GM12878 (cell line): ENCODE measurements around the gene ASIC3. TPM values are rescaled to one million over a fixed set of nuclear protein-coding genes. Genes with fewer than 3 reads are reported as not detected.

ENCODE experiments used
- ATAC-seq: fragments of 200-7000 bp; cut with Tn5 transposase; 3 replicates; pipeline ENCODE4 v1.9.1; 2020; ENCODE audit warnings: mild to moderate bottlenecking, moderate library complexity
- BruUV-seq: library from RNA; stranded (reverse); fragments of 400-500 nt; replicated peaks from 2 replicates; lab custom pipeline; 2021; lab: Mats Ljungman, UMichigan
- CTCF ChIA-PET: fragments of 300-600 bp; sonication (Branson Sonifier 250); formaldehyde crosslinking; extraction: SDS; loops from one replicate; lab custom pipeline; 2021; ENCODE audit warnings: inconsistent platforms; lab: Yijun Ruan, JAX
- POLR2A ChIA-PET: fragments of 350-600 bp; formaldehyde crosslinking; extraction: SDS; loops from one replicate; lab custom pipeline; 2021; ENCODE audit warnings: inconsistent platforms; lab: Charles Lee
- RAD21 ChIA-PET: fragments of 300-600 bp; sonication (Branson Sonifier 250); formaldehyde crosslinking; loops from one replicate; lab custom pipeline; 2023; ENCODE audit warnings: antibody characterized with exemption; ENCODE audit not compliant: unreplicated experiment; lab: Charles Lee
- SMC1A ChIA-PET: fragments of 300-600 bp; sonication (Branson Sonifier 250); formaldehyde crosslinking; loops from one replicate; lab custom pipeline; 2023; ENCODE audit not compliant: unreplicated experiment, uncharacterized antibody; lab: Charles Lee
- DNase-seq: peaks from one replicate; pipeline ENCODE4 v3.0.0-alpha.2; 2011; ENCODE audit warnings: low read depth, low spot score
- FAIRE-seq: peaks from 3 replicates; lab custom pipeline; 2011; peaks lifted over from hg19 to GRCh38; lab: Jason Lieb, UNC
- H2AFZ ChIP-seq: 2 replicates; pipeline ENCODE4 v1.6.0; 2011; ENCODE audit warnings: low read depth, low read length, control low read depth; ENCODE audit not compliant: control insufficient read depth
- H3K27ac ChIP-seq: 2 replicates; pipeline ENCODE4 v1.5.1; 2011; ENCODE audit warnings: control low read depth; ENCODE audit not compliant: control insufficient read depth, insufficient read depth
- H3K27me3 ChIP-seq, 2 experiments: replicated peaks in 1 of 2; 2 replicates each; pipeline versions ENCODE4 v1.6.0 to v1.6.1; 2011; ENCODE audit warnings: low read length in 1 of 2; ENCODE audit not compliant: control insufficient read depth in 2 of 2, insufficient read depth in 2 of 2
- H3K36me3 ChIP-seq, 2 experiments: 2 replicates each; pipeline ENCODE4 v1.5.1; 2011; ENCODE audit warnings: low read length in 1 of 2; ENCODE audit not compliant: control insufficient read depth in 2 of 2, insufficient read depth in 2 of 2
- H3K4me1 ChIP-seq: 2 replicates; pipeline ENCODE4 v1.6.1; 2011; ENCODE audit warnings: mild to moderate bottlenecking, low read length, moderate library complexity, mixed read lengths; ENCODE audit not compliant: control insufficient read depth, insufficient read depth
- H3K4me2 ChIP-seq: 2 replicates; pipeline ENCODE4 v1.6.0; 2011; ENCODE audit warnings: control low read depth; ENCODE audit not compliant: control insufficient read depth, insufficient read depth
- H3K4me3 ChIP-seq: fragments of 200-600 bp; sonication (generic); 2 replicates; pipeline ENCODE4 v1.5.1; 2016
- H3K79me2 ChIP-seq: 2 replicates; pipeline ENCODE4 v1.6.0; 2011; ENCODE audit warnings: low read length; ENCODE audit not compliant: control insufficient read depth, insufficient read depth
- H3K9ac ChIP-seq: 2 replicates; pipeline ENCODE4 v1.8.0; 2011; ENCODE audit warnings: low read length, control low read depth, mixed read lengths; ENCODE audit not compliant: control insufficient read depth, insufficient read depth
- H3K9me3 ChIP-seq: replicated peaks from 3 replicates; pipeline ENCODE4 v1.5.1; 2011; ENCODE audit warnings: mild to moderate bottlenecking, low read length; ENCODE audit not compliant: control insufficient read depth, insufficient read depth
- H4K20me1 ChIP-seq: 2 replicates; pipeline ENCODE4 v1.6.0; 2011; ENCODE audit not compliant: control insufficient read depth, insufficient read depth
- BACH1 ChIP-seq: fragments of 450-650 bp; IDR thresholded peaks from 2 replicates; pipeline ENCODE4 v1.6.1; 2017; ENCODE audit warnings: mild to moderate bottlenecking, borderline replicate concordance
- BHLHE40 ChIP-seq, 2 experiments: fragments of 450-650 bp in 1 of 2; IDR thresholded peaks; 2 replicates each; pipeline ENCODE4 v1.6.1; 2011 to 2017; ENCODE audit warnings: low read depth in 2 of 2, borderline replicate concordance in 1 of 2, improper control_type of control experiment in 1 of 2, low read length in 1 of 2, mild to moderate bottlenecking in 1 of 2
- ETV6 ChIP-seq, 2 experiments: fragments of 450-650 bp in 1 of 2; IDR thresholded peaks in 1 of 2; conservative IDR thresholded peaks in 1 of 2; 2 replicates each; pipeline ENCODE4 v1.6.1; 2014; ENCODE audit warnings: antibody characterized with exemption in 1 of 2, borderline replicate concordance in 1 of 2, low read depth in 1 of 2, mild to moderate bottlenecking in 1 of 2, moderate library complexity in 1 of 2
- NFIC ChIP-seq: IDR thresholded peaks from 2 replicates; pipeline ENCODE4 v1.6.1; 2012; ENCODE audit warnings: low read depth, mild to moderate bottlenecking, inconsistent platforms, low read length, moderate library complexity
- PAX5 ChIP-seq: IDR thresholded peaks from 2 replicates; pipeline ENCODE4 v1.6.1; 2011; ENCODE audit warnings: low read depth, low read length, borderline replicate concordance
- RELB ChIP-seq: fragments of 450-650 bp; IDR thresholded peaks from 2 replicates; pipeline ENCODE4 v1.6.1; 2017; ENCODE audit warnings: low read depth, mild to moderate bottlenecking, moderate library complexity
- STAT3 ChIP-seq: IDR thresholded peaks from 2 replicates; pipeline ENCODE4 v1.6.1; 2011; ENCODE audit warnings: low read depth, low read length, improper control_type of control experiment
- TCF7 ChIP-seq: IDR thresholded peaks from 2 replicates; pipeline ENCODE4 v1.6.1; 2014; ENCODE audit warnings: antibody characterized with exemption, borderline replicate concordance
- WGBS: methylation state at CpG from one replicate; pipeline ENCODE4 v1.1.6; 2016; ENCODE audit warnings: low lambda C conversion rate; ENCODE audit not compliant: insufficient replicate concordance, insufficient coverage; ENCODE audit errors: missing lambda C conversion rate; 5-methylcytosine and 5-hydroxymethylcytosine counted together
- in situ Hi-C: fragments of 300-500 bp; cut with MboI; formaldehyde crosslinking; loops from 9 replicates; pipeline ENCODE4 v1.14.3; 2018; ENCODE audit warnings: mixed read lengths
- intact Hi-C: fragments of 100-400 bp; cut with micrococcal nuclease; formaldehyde crosslinking; loops from one replicate; pipeline ENCODE4 v1.14.2; 2022; ENCODE audit not compliant: unreplicated experiment
- polyA plus RNA-seq, 11 experiments: library from polyadenylated mRNA; depleted of rRNA in 4 of 11; unstranded in 6 of 11; stranded (reverse) in 5 of 11; fragments of >200 nt; fragmentation: Nextera tagmentation in 4 of 11; fragmentation: Illumina TruSeq in 1 of 11; extraction: Ambion mirVana in 4 of 11; extraction: Trizol in 1 of 11; gene quantifications; 1 replicate in 1 of 11; 2 replicates in 10 of 11; pipeline versions ENCODE4 v1.2.1 to v1.2.3, GENCODE V29; 2011 to 2016; ENCODE audit warnings: inconsistent platforms in 2 of 11, missing spikeins in 2 of 11, low read depth in 1 of 11
- total RNA-seq, 4 experiments: library from RNA; depleted of rRNA in 3 of 4; stranded (reverse); fragments of >200 nt in 3 of 4; fragmentation: Illumina TruSeq in 1 of 4; extraction: Trizol in 1 of 4; gene quantifications; 2 replicates each; pipeline versions ENCODE4 v1.2.1 to v1.2.3, GENCODE V29; 2013 to 2021
- TF ChIP-seq, protein P1 (sequence below): fragments of 450-650 bp; IDR thresholded peaks from 2 replicates; pipeline ENCODE4 v1.6.1; 2017; ENCODE audit warnings: antibody characterized with exemption, mild to moderate bottlenecking, moderate library complexity

ASIC3 gene
- total and polyA plus RNA-seq, 10 of the 15 experiments (the other 5 are each of a cell fraction or from before 2014, with no cell fraction given), result 0.07 to 1.0 (median 0.44) TPM; not detected in 4

- POLR2A ChIA-PET, result interaction anchor here (0.7 to 0.8 kb wide), 2 partner anchors 9 to 51 kb away, joined by 4 to 7 read pairs; partner anchors contain the start of gene FASTK
- peaks cover 0 to 2% of the 10 kb centered on the region in 2 experiments; a peak in 2 of 4 replicates for H3K36me3 ChIP-seq
- TF ChIP-seq BACH1 (no peak), STAT3 (no peak), PAX5 (no peak), TCF7 (no peak), BHLHE40 (IDR thresholded peaks at IDR 0.05; ENCODE audit: borderline replicate concordance in 1 of 2, low read depth in 2 of 2, low read length in 1 of 2) (no peak), ETV6 (conservative IDR thresholded peaks at IDR 0.05 in 1 of 2, IDR thresholded peaks at IDR 0.05 in 1 of 2; ENCODE audit: borderline replicate concordance in 1 of 2, low read depth in 1 of 2) (no peak), RELB (no peak), NFIC (no peak)
- TF ChIP-seq, protein P1, sequence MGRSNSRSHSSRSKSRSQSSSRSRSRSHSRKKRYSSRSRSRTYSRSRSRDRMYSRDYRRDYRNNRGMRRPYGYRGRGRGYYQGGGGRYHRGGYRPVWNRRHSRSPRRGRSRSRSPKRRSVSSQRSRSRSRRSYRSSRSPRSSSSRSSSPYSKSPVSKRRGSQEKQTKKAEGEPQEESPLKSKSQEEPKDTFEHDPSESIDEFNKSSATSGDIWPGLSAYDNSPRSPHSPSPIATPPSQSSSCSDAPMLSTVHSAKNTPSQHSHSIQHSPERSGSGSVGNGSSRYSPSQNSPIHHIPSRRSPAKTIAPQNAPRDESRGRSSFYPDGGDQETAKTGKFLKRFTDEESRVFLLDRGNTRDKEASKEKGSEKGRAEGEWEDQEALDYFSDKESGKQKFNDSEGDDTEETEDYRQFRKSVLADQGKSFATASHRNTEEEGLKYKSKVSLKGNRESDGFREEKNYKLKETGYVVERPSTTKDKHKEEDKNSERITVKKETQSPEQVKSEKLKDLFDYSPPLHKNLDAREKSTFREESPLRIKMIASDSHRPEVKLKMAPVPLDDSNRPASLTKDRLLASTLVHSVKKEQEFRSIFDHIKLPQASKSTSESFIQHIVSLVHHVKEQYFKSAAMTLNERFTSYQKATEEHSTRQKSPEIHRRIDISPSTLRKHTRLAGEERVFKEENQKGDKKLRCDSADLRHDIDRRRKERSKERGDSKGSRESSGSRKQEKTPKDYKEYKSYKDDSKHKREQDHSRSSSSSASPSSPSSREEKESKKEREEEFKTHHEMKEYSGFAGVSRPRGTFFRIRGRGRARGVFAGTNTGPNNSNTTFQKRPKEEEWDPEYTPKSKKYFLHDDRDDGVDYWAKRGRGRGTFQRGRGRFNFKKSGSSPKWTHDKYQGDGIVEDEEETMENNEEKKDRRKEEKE, result no peak
- H3K9me3 ChIP-seq, result no peaks in the 10 kb centered on the region
- SMC1A ChIA-PET, result no interaction called here
- H4K20me1 ChIP-seq, result no peaks in the 10 kb centered on the region; the same call in 1 of the 2 replicates
- intact Hi-C loops (loop anchor here (2.0 kb wide), 2 partner anchors 21 to 31 kb away; partner anchors contain the start of gene SLC4A2), in situ Hi-C loops (no loop called here)
- no peak for ATAC-seq
- peak overlapping the region; percentile 95; the same call in 1 of the 2 replicates for H3K4me2 ChIP-seq
- 91% methylated on average over 19 of the region's 22 CpGs for WGBS
- H3K4me1 ChIP-seq, result peaks cover 18% of the 10 kb centered on the region
- no peak for DNase-seq
- H2AFZ ChIP-seq, result no peak overlapping the region
- CTCF ChIA-PET, result interaction anchor here (0.8 to 2.5 kb wide), 9 partner anchors 8 to 154 kb away, joined by 3 to 13 read pairs (median 4); no protein-coding TSS in a partner anchor
- BruUV-seq, result no TSS peak
- H3K27me3 ChIP-seq, result no peaks in the 10 kb centered on the region
- peaks cover 77% of the 10 kb centered on the region for H3K79me2 ChIP-seq
- RAD21 ChIA-PET, result interaction anchor here (0.9 kb wide), 1 partner anchor 30 kb away, joined by 3 read pairs; no protein-coding TSS in a partner anchor
- no peak for FAIRE-seq
- no peak overlapping the region; the same call in 1 of the 2 replicates for H3K9ac ChIP-seq
- H3K4me3 ChIP-seq, result peak overlapping the region; percentile 87; the same call in 1 of the 2 replicates
- peak overlapping the region; percentile 80; the same call in 1 of the 2 replicates for H3K27ac ChIP-seq
Observed at GRCh38 chr7:151089893-151090730, 41.8 kb downstream of the ASIC3 start.
